ENCODE results near the gene XYLT1.

The XYLT1 gene

GRCh38 chr16:17358846-17359245 lies 111.9 kb downstream of the XYLT1 start:
- Histone ChIP-seq H3K4me3 (ENCODE audit: low read length) (no peak overlapping the region), H3K27ac (ENCODE audit: low read depth, low read length) (no peak overlapping the region), H3K9me2 (replicated peaks; ENCODE audit: control insufficient read depth, low read length) (no peaks in the 10 kb centered on the region), H3K36me3 (ENCODE audit: control insufficient read depth, low read length) (no peaks in the 10 kb centered on the region), H4K20me1 (ENCODE audit: control insufficient read depth, insufficient read depth, low read depth, low read length) (no peaks in the 10 kb centered on the region), H3K79me2 (ENCODE audit: control insufficient read depth, low read length) (peaks cover 14% of the 10 kb centered on the region), H3K4me2 (ENCODE audit: low read length) (peak overlapping the region; percentile 25; the same call in 1 of the 2 replicates), H3F3A (ENCODE audit: control insufficient read depth, insufficient read depth) (no peaks in the 10 kb centered on the region), H3K27me3 (ENCODE audit: control insufficient read depth, low read length) (no peaks in the 10 kb centered on the region), H3K9me3 (ENCODE audit: control insufficient read depth, insufficient read depth, low read length) (no peaks in the 10 kb centered on the region), H3K4me1 (ENCODE audit: control insufficient read depth, low read length) (peaks cover 26% of the 10 kb centered on the region)
- TF ChIP-seq CTCF (IDR thresholded peaks at IDR 0.05; ENCODE audit: low read depth, low read length, poor library complexity, severe bottlenecking) (no peak), EZH2phosphoT487 (IDR thresholded peaks at IDR 0.05; ENCODE audit: borderline replicate concordance, low read length) (no peak)

GRCh38 chr16:17358355-17358754 lies 112.4 kb downstream of the XYLT1 start:
- Histone ChIP-seq H3K9me2 (replicated peaks; ENCODE audit: control insufficient read depth, low read length) (no peaks in the 10 kb centered on the region), H3K36me3 (ENCODE audit: control insufficient read depth, low read length) (no peaks in the 10 kb centered on the region), H3K9me3 (ENCODE audit: control insufficient read depth, insufficient read depth, low read length) (no peaks in the 10 kb centered on the region), H3K27ac (ENCODE audit: low read depth, low read length) (no peak overlapping the region), H3F3A (ENCODE audit: control insufficient read depth, insufficient read depth) (no peaks in the 10 kb centered on the region), H3K4me1 (ENCODE audit: control insufficient read depth, low read length) (peaks cover 26% of the 10 kb centered on the region), H3K4me3 (ENCODE audit: low read length) (no peak overlapping the region), H3K4me2 (ENCODE audit: low read length) (no peak overlapping the region), H4K20me1 (ENCODE audit: control insufficient read depth, insufficient read depth, low read depth, low read length) (no peaks in the 10 kb centered on the region), H3K79me2 (ENCODE audit: control insufficient read depth, low read length) (peaks cover 14% of the 10 kb centered on the region), H3K27me3 (ENCODE audit: control insufficient read depth, low read length) (no peaks in the 10 kb centered on the region)
- TF ChIP-seq EZH2phosphoT487 (IDR thresholded peaks at IDR 0.05; ENCODE audit: borderline replicate concordance, low read length) (no peak), CTCF (IDR thresholded peaks at IDR 0.05; ENCODE audit: low read depth, low read length, poor library complexity, severe bottlenecking) (no peak)

GRCh38 chr16:17357307-17358062 lies 113.3 kb downstream of the XYLT1 start:
- Histone ChIP-seq H4K20me1 (ENCODE audit: control insufficient read depth, insufficient read depth, low read depth, low read length) (no peaks in the 10 kb centered on the region), H3K36me3 (ENCODE audit: control insufficient read depth, low read length) (no peaks in the 10 kb centered on the region)
- TF ChIP-seq CTCF (IDR thresholded peaks at IDR 0.05; ENCODE audit: low read depth, low read length, poor library complexity, severe bottlenecking) (no peak), EZH2phosphoT487 (IDR thresholded peaks at IDR 0.05; ENCODE audit: borderline replicate concordance, low read length) (no peak)

More at GRCh38 chr16:17357307-17358062, 113.3 kb downstream of the XYLT1 start:
- Histone ChIP-seq H3K4me3 (ENCODE audit: low read length) (no peak overlapping the region), H3K27ac (ENCODE audit: low read depth, low read length) (no peak overlapping the region), H3K9me2 (replicated peaks; ENCODE audit: control insufficient read depth, low read length) (no peaks in the 10 kb centered on the region), H3K79me2 (ENCODE audit: control insufficient read depth, low read length) (peaks cover 14% of the 10 kb centered on the region), H3K4me1 (ENCODE audit: control insufficient read depth, low read length) (peaks cover 26% of the 10 kb centered on the region), H3K4me2 (ENCODE audit: low read length) (no peak overlapping the region), H3K27me3 (ENCODE audit: control insufficient read depth, low read length) (no peaks in the 10 kb centered on the region), H3K9me3 (ENCODE audit: control insufficient read depth, insufficient read depth, low read length) (no peaks in the 10 kb centered on the region), H3F3A (ENCODE audit: control insufficient read depth, insufficient read depth) (no peaks in the 10 kb centered on the region)

Data from DOHH2 (cell line).